ENCODE measurements around the gene TSPAN18. TPM values are rescaled to one million over a fixed set of nuclear protein-coding genes. Genes with fewer than 3 reads are reported as not detected.

The TSPAN18 gene
- total RNA-seq, 2 experiments from 2014 or later = 0.52 to 1.2 TPM

GRCh38 chr11:44816761-44817160, 90.0 kb downstream of the TSPAN18 start:
- Mint-ChIP-seq H3K9me3 (no peaks in the 10 kb centered on the region), H3K27me3 (no peaks in the 10 kb centered on the region), H3K4me1 (peaks cover 2% of the 10 kb centered on the region), H3K36me3 (no peaks in the 10 kb centered on the region), H3K27ac (no peak overlapping the region), H3K4me3 (no peak overlapping the region)
- DNase-seq = no peak

DNA sequence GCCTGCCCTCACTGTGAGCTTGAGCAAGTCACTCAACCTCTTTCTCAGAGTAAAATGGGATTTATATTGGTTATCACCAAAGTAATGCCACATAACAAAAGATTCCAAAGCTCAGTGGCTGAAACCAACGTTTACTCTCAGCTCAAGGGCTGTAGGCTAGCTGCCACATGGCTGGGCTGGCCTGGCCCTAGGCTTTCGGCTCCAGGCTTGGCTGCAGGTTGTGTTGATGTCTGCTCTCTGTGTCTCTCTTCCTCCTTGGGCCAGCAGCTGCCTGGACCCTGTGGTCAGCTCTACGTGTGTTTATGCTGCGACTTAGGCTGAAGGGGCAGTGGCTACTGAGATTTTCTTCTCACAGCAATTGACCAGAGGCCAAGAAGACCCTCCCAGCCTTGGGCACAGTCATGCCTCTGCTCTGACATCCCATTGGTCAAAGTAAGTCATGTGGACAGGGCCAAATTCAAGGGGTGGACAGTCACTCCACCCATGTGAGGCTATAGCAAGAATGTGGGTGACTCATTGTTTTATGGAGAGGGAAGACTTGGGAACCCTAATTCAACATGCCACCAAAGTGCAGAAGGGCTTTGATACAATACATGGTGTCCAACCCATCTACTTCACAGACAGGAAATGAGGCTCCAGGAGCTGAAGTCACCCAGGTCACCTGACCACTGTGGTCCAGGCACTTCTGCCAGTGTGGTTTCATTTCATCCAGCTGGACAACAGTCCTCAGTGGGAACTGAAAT, 90.6 kb downstream of the TSPAN18 start:
- H3K4me3 Mint-ChIP-seq = no peak overlapping the region
- no peaks in the 10 kb centered on the region for H3K9me3 Mint-ChIP-seq
- H3K4me1 Mint-ChIP-seq = peaks cover 3% of the 10 kb centered on the region
- H3K36me3 Mint-ChIP-seq = no peaks in the 10 kb centered on the region
- no peak overlapping the region for H3K27ac Mint-ChIP-seq
- no peak for DNase-seq
- no peaks in the 10 kb centered on the region for H3K27me3 Mint-ChIP-seq

GRCh38 chr11:44818110-44818509, 91.3 kb downstream of the TSPAN18 start:
- Mint-ChIP-seq H3K9me3 (no peaks in the 10 kb centered on the region), H3K36me3 (no peaks in the 10 kb centered on the region), H3K27me3 (no peaks in the 10 kb centered on the region), H3K4me3 (no peak overlapping the region), H3K4me1 (peaks cover 3% of the 10 kb centered on the region), H3K27ac (no peak overlapping the region)
- no peak for DNase-seq

DNA sequence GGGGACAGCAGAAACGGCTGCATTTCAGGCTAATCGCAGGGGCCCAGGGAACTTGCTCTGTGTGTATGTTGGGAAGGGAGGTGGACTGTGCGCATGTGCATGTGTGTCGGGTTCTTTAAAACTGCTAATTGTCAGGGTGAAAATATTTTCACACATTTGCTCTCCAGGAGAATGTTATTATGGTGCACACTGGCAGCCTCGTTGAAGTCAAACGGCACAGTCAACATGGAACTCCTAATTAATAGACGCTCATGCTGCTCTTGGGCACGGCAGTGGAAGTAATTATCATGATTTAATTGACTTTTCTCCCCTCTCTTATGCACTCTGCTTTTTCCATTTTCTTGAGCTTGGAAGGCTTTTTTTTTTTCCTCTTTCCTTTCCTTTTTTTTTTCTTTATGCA, 92.6 kb downstream of the TSPAN18 start:
- DNase-seq = no peak
- no peaks in the 10 kb centered on the region for H3K9me3 Mint-ChIP-seq
- H3K4me1 Mint-ChIP-seq = peaks cover 3% of the 10 kb centered on the region
- H3K27ac Mint-ChIP-seq = no peak overlapping the region
- no peaks in the 10 kb centered on the region for H3K36me3 Mint-ChIP-seq
- H3K27me3 Mint-ChIP-seq = no peaks in the 10 kb centered on the region
- no peak overlapping the region for H3K4me3 Mint-ChIP-seq

DNA sequence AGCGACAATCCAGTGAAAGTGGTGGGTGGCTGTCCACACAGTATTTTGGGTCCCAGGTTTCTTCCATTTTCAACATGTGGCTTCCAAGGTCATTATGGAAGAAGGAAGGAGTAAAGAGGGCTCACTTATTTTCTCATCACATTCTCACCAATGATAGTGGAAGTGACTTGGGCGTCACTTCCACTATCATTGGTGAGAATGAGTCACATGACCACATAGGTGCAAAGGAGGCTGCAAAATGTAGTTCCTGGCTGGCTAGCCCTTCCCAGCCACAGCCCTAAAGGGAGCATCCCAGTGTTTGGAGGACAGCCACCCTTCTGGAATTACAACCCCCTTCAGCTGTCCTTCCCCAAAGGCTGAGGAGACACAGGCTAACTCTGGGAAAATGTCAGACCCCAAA, 95.6 kb downstream of the TSPAN18 start:
- DNase-seq = no peak
- Mint-ChIP-seq H3K27ac (no peak overlapping the region), H3K4me1 (peaks cover 3% of the 10 kb centered on the region), H3K27me3 (no peaks in the 10 kb centered on the region), H3K4me3 (no peak overlapping the region), H3K9me3 (no peaks in the 10 kb centered on the region), H3K36me3 (no peaks in the 10 kb centered on the region)

DNA sequence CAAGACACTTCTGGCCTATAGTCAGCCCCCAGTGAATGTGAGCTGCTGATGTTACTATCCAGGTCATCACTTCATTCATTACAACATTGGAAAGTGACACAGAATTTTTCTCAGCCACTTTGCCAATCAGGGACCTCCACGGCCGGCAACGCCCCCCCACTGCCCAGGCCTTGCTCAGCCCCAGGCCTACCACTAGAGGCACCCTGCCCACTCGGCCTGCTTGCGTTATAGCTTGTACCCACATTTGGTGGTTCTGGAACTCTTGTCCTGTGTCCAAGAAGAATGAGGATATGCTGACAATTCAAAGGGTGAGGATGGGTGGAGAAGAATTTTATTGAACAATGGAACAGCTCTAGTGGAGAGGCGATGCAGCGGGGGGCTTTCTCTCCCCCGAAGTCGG, 96.2 kb downstream of the TSPAN18 start:
- H3K9me3 Mint-ChIP-seq = no peaks in the 10 kb centered on the region
- no peaks in the 10 kb centered on the region for H3K27me3 Mint-ChIP-seq
- no peaks in the 10 kb centered on the region for H3K36me3 Mint-ChIP-seq
- H3K27ac Mint-ChIP-seq = no peak overlapping the region
- no peak overlapping the region for H3K4me3 Mint-ChIP-seq
- DNase-seq = peak; percentile 22
- H3K4me1 Mint-ChIP-seq = peaks cover 3% of the 10 kb centered on the region

- H3K27ac Mint-ChIP-seq = no peak overlapping the region
- no peak for DNase-seq
- H3K9me3 Mint-ChIP-seq = no peaks in the 10 kb centered on the region
- no peaks in the 10 kb centered on the region for H3K36me3 Mint-ChIP-seq
- no peak overlapping the region for H3K4me3 Mint-ChIP-seq
- no peaks in the 10 kb centered on the region for H3K27me3 Mint-ChIP-seq
- H3K4me1 Mint-ChIP-seq = peaks cover 3% of the 10 kb centered on the region
These were observed 97.1 kb downstream of the TSPAN18 start for GRCh38 chr11:44823868-44824267.

GRCh38 chr11:44824300-44824704, 97.5 kb downstream of the TSPAN18 start:
- Mint-ChIP-seq H3K36me3 (no peaks in the 10 kb centered on the region), H3K27ac (no peak overlapping the region), H3K27me3 (no peaks in the 10 kb centered on the region), H3K4me1 (peaks cover 3% of the 10 kb centered on the region), H3K4me3 (no peak overlapping the region), H3K9me3 (no peaks in the 10 kb centered on the region)
- no peak for DNase-seq

GRCh38 chr11:44825058-44825785, 98.5 kb downstream of the TSPAN18 start:
- Mint-ChIP-seq H3K36me3 (no peaks in the 10 kb centered on the region), H3K4me1 (peaks cover 3% of the 10 kb centered on the region), H3K4me3 (no peak overlapping the region), H3K27me3 (no peaks in the 10 kb centered on the region), H3K27ac (no peak overlapping the region), H3K9me3 (no peaks in the 10 kb centered on the region)
- no peak for DNase-seq

GRCh38 chr11:44826922-44827643, 100.3 kb downstream of the TSPAN18 start:
- H3K27me3 Mint-ChIP-seq = no peaks in the 10 kb centered on the region

GRCh38 chr11:44828296-44828695, 101.5 kb downstream of the TSPAN18 start:
- Mint-ChIP-seq H3K4me3 (no peak overlapping the region), H3K27ac (no peak overlapping the region), H3K9me3 (no peaks in the 10 kb centered on the region), H3K27me3 (no peaks in the 10 kb centered on the region), H3K4me1 (no peaks in the 10 kb centered on the region), H3K36me3 (no peaks in the 10 kb centered on the region)
- no peak for DNase-seq

More at GRCh38 chr11:44826922-44827643, 100.3 kb downstream of the TSPAN18 start:
- Mint-ChIP-seq H3K36me3 (no peaks in the 10 kb centered on the region), H3K27ac (no peak overlapping the region), H3K9me3 (no peaks in the 10 kb centered on the region), H3K4me1 (no peaks in the 10 kb centered on the region), H3K4me3 (no peak overlapping the region)
- DNase-seq = no peak

DNA sequence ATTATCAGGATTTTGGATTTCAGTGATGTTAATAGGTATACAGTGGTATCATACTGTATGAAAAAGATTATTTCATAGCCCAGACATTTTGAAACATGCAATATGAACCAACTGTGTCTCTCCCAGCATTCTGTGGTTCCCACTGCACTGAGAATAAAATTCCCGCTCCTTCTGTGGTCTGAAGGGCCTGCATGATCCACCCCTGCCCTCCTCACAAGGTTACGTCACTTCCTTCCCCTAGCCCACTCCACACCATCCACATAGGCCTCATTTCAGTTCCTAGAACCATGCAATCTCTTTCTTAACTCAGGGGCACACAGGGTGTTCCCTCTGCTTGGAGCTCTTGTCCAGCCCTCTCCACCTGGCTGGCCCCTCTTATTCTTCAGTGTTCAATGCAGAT, 103.1 kb downstream of the TSPAN18 start:
- Mint-ChIP-seq H3K27me3 (peaks cover 3% of the 10 kb centered on the region), H3K4me1 (no peaks in the 10 kb centered on the region), H3K9me3 (no peaks in the 10 kb centered on the region), H3K27ac (no peak overlapping the region), H3K36me3 (no peaks in the 10 kb centered on the region), H3K4me3 (no peak overlapping the region)
- no peak for DNase-seq

DNA sequence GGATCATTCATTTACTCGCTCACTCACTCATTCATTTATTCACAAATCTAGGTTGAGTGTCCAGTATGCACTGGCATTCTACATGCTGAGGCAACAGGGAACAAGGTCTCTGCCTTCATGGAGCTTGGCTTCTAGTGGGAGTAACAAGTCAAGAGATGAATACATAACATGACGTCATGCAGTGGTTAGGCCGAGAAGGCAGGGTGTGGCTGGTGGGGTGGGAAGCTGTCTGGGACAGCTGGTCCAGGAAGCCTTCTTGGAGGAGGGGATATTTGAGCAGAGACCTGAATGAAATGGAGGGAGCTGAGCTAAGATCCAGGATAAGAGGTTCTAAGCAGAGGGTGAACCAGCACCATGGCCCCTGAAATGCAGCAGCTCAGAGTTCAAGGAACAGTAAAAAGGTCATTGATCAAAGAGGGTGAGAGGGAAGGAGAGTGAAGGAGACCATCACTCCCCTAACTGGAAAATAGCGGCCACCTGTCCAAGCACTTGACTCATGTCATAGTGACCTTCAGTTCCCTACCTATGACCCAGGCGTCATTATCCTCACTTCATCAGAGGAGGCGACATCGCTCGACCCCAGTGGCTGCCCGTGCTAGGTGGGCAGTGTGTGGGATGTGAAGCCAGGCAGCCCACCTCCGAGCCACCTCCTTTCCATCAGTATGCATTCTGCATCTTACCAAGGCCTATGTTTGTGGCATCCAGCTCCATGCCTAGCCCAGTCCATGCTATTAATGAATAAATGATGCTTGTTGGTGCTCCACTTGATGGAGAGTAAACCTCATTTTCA, 105.0 kb downstream of the TSPAN18 start:
- Mint-ChIP-seq H3K9me3 (no peaks in the 10 kb centered on the region), H3K36me3 (no peaks in the 10 kb centered on the region), H3K4me3 (no peak overlapping the region), H3K4me1 (no peaks in the 10 kb centered on the region), H3K27ac (no peak overlapping the region), H3K27me3 (peaks cover 3% of the 10 kb centered on the region)
- DNase-seq = no peak

GRCh38 chr11:44832452-44832851, 105.7 kb downstream of the TSPAN18 start:
- no peak overlapping the region for H3K27ac Mint-ChIP-seq
- H3K4me3 Mint-ChIP-seq = no peak overlapping the region
- no peaks in the 10 kb centered on the region for H3K4me1 Mint-ChIP-seq
- DNase-seq = no peak
- no peaks in the 10 kb centered on the region for H3K36me3 Mint-ChIP-seq
- H3K27me3 Mint-ChIP-seq = peaks cover 3% of the 10 kb centered on the region
- no peaks in the 10 kb centered on the region for H3K9me3 Mint-ChIP-seq

All from activated naive CD8-positive, alpha-beta T cell treated with anti-CD3 and anti-CD28 coated beads for 36 hours (primary cell).